ENCODE measurements around the gene PWP2. TPM values are rescaled to one million over a fixed set of nuclear protein-coding genes. Genes with fewer than 3 reads are reported as not detected.
A peak's percentile ranks its signal among the peaks of the same experiment; 100 is the strongest.

The PWP2 gene
- total and polyA plus RNA-seq, 4 donors = 3.6 to 20.4 (median 9.6) TPM

- Histone ChIP-seq H3K27ac (ENCODE audit: low read depth in 1 of 2, low read length in 1 of 2) (no peak overlapping the region), H3K9me3 (ENCODE audit: control insufficient read depth in 4 of 4, insufficient read depth in 3 of 4, low read length in 3 of 4) (no peaks in the 10 kb centered on the region), H3K4me1 (ENCODE audit: control insufficient read depth in 5 of 5, insufficient read depth in 5 of 5, low read length in 5 of 5) (no peaks in the 10 kb centered on the region), H3K27me3 (ENCODE audit: control insufficient read depth in 3 of 3, insufficient read depth in 3 of 3, low read length in 2 of 3) (no peaks in the 10 kb centered on the region), H3K9ac (ENCODE audit: insufficient read depth in 1 of 2, low read length in 2 of 2) (no peak overlapping the region), H3K36me3 (ENCODE audit: control insufficient read depth in 4 of 4, insufficient read depth in 4 of 4, low read length in 4 of 4) (peaks cover 7 to 34% (median 15%) of the 10 kb centered on the region in 4 donors), H3K4me3 (no peak overlapping the region)
- no peak for ATAC-seq (ENCODE audit: insufficient read depth, low FRiP score)
- 95 to 96% methylated on average over 4 of the region's 4 CpGs for WGBS, 2 donors
- TF ChIP-seq CTCF (IDR thresholded peaks at IDR 0.05; ENCODE audit: control extremely low read depth, extremely low read depth) = no peak
- no peak for DNase-seq
Measured at GRCh38 chr21:44059710-44060109, 47.5 kb upstream of the PWP2 start.

DNA sequence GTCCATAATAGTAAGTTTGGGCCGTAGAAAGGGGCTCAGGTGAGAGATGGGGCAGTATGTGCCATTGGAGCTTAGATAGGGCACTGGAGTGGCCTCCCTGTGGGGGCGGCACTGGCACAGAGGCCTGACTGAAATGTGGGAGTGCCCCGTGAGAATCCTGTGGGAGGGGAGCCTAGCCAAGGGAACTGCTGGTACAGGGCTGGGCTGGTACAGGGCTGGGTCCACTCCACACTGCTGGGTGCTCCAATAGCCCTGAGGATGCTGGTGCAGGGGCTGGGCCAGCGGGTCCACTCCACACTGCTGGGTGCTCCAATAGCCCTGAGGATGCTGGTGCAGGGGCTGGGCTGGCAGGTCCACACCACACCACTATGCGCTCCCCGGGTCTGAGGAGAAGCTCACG, 44.8 kb upstream of the PWP2 start:
- H3K36me3 ChIP-seq (ENCODE audit: control insufficient read depth in 4 of 4, insufficient read depth in 4 of 4, low read length in 4 of 4) = peaks cover 7 to 28% (median 14%) of the 10 kb centered on the region in 4 donors
- no peak for TF ChIP-seq CTCF (IDR thresholded peaks at IDR 0.05; ENCODE audit: control extremely low read depth, extremely low read depth)
- ATAC-seq (ENCODE audit: insufficient read depth, low FRiP score) = no peak

DNA sequence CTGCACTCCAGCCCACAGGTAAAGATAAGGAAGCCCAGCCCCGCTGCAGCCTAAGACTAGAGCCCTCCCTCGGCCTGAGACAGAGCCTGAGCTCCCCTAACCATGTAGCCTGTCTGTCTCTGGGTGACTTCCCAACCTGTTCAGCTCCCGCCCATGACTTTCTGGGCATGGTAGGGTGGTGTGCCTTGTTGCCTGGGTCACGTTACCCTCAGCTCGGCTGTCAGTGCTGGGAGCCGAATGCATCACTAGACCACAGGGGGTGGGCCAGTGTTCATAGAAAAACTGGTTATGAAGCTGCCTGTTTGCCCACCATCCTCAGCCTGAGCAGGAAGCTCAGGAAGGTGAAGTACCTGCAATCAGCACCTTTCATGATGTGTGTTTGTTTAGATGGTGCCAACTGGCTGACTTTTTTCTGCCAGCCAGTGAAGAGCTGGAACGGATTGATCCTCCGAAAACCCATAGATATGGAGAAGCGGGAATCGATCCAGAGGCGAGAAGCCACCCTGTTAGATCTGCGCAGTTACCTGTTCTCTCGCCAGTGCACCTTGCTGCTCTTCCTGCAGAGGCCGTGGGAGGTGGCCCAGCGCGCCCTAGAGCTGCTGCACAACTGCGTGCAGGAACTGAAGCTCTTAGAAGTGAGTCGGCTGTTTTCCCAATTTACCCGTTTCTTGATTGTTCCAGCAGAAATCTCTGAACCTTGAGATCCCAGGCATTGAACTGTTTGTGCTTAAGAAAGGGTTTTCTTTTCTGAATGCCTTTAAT, 43.9 kb upstream of the PWP2 start:
- H3K9ac ChIP-seq (ENCODE audit: insufficient read depth in 1 of 2, low read length in 2 of 2) = peak overlapping the region in 1 of 2 donors; percentile 16
- no peak overlapping the region for H3K4me3 ChIP-seq
- ATAC-seq (ENCODE audit: insufficient read depth, low FRiP score) (no peak), DNase-seq (no peak)
- H3K27ac ChIP-seq (ENCODE audit: low read depth in 1 of 2, low read length in 1 of 2) = no peak overlapping the region
- WGBS, 2 donors = 92 to 95% methylated on average over 19 of the region's 19 CpGs
- H3K36me3 ChIP-seq (ENCODE audit: control insufficient read depth in 4 of 4, insufficient read depth in 4 of 4, low read length in 4 of 4) = peaks cover 7 to 29% (median 14%) of the 10 kb centered on the region in 4 donors
- H3K27me3 ChIP-seq (ENCODE audit: control insufficient read depth in 3 of 3, insufficient read depth in 3 of 3, low read length in 2 of 3) = no peaks in the 10 kb centered on the region
- no peaks in the 10 kb centered on the region for H3K9me3 ChIP-seq (ENCODE audit: control insufficient read depth in 4 of 4, insufficient read depth in 3 of 4, low read length in 3 of 4)
- no peak for TF ChIP-seq CTCF (IDR thresholded peaks at IDR 0.05; ENCODE audit: control extremely low read depth, extremely low read depth)
- H3K4me1 ChIP-seq (ENCODE audit: control insufficient read depth in 5 of 5, insufficient read depth in 5 of 5, low read length in 5 of 5) = no peaks in the 10 kb centered on the region

More for the DNA sequence above, 44.8 kb upstream of the PWP2 start:
- no peak overlapping the region for H3K4me3 ChIP-seq
- no peak overlapping the region for H3K9ac ChIP-seq (ENCODE audit: insufficient read depth in 1 of 2, low read length in 2 of 2)
- no peak overlapping the region for H3K27ac ChIP-seq (ENCODE audit: low read depth in 1 of 2, low read length in 1 of 2)
- no peaks in the 10 kb centered on the region for H3K4me1 ChIP-seq (ENCODE audit: control insufficient read depth in 5 of 5, insufficient read depth in 5 of 5, low read length in 5 of 5)
- WGBS, 2 donors = 93 to 98% methylated on average over 7 of the region's 7 CpGs
- no peak for DNase-seq
- H3K9me3 ChIP-seq (ENCODE audit: control insufficient read depth in 4 of 4, insufficient read depth in 3 of 4, low read length in 3 of 4) = no peaks in the 10 kb centered on the region
- no peaks in the 10 kb centered on the region for H3K27me3 ChIP-seq (ENCODE audit: control insufficient read depth in 3 of 3, insufficient read depth in 3 of 3, low read length in 2 of 3)

Measured in lung (tissue), 12 donors.